ENCODE measurements around the gene SRGAP3.

SRGAP3 gene

GRCh38 chr3:9047452-9048346 lies 201.7 kb downstream of the SRGAP3 start:
- Histone ChIP-seq H3K4me2 (ENCODE audit: low read length) (no peak overlapping the region), H3K4me3 (ENCODE audit: low read length) (no peak overlapping the region), H3K36me3 (ENCODE audit: insufficient read depth, low read length) (no peaks in the 10 kb centered on the region), H3K9me3 (replicated peaks; ENCODE audit: low read length) (no peaks in the 10 kb centered on the region), H3K4me1 (ENCODE audit: control insufficient read depth, insufficient read depth, low read length) (no peaks in the 10 kb centered on the region), H3K27me3 (ENCODE audit: control insufficient read depth, insufficient read depth, low read length) (peaks cover 4% of the 10 kb centered on the region), H3K9ac (ENCODE audit: low read depth, low read length) (no peak overlapping the region)

DNA sequence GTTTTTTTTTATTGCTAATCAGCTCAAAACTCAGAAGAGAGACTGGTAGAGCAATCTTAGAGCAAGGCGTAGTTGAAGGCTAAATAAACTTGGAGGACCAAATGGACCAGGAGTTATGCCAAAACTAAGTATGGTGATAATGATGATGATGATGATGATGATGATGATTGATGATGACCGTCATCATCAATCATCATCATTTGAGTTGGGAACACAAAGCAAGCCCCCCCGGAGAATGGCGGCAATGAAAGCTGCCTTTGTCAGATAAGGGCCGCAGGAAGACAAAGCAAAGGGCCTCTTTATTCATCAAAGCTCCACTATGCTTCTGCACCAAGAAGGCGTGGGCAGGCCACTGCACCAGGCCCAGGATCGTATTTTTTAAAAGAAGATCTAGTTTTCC lies 204.1 kb downstream of the SRGAP3 start:
- no peaks in the 10 kb centered on the region for H3K4me1 ChIP-seq (ENCODE audit: control insufficient read depth, insufficient read depth, low read length)

DNA sequence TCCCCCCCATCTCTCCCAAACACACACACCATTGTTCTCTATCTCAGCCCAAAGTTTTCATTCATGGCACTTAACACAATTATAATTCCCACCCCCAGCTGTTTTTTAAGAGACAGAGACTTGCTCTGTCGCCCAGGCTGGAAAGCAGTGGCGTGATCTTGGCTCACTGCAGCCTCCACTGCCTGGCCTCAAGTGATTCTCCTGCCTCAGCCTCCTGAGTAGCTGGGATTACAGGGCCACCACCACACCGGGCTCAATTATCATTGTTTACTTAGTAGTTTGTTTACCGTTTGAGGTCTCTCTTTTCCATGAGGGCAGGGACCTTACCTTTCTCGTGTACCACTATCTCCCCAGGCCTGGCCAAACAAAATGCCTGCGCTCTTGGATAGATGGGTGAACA lies 206.4 kb downstream of the SRGAP3 start:
- peaks cover 16% of the 10 kb centered on the region for H3K27me3 ChIP-seq (ENCODE audit: control insufficient read depth, insufficient read depth, low read length)
- H3K4me1 ChIP-seq (ENCODE audit: control insufficient read depth, insufficient read depth, low read length): no peaks in the 10 kb centered on the region
- H3K9ac ChIP-seq (ENCODE audit: low read depth, low read length): no peak overlapping the region
- no peaks in the 10 kb centered on the region for H3K36me3 ChIP-seq (ENCODE audit: insufficient read depth, low read length)
- no peak overlapping the region for H3K4me2 ChIP-seq (ENCODE audit: low read length)
- no peak overlapping the region for H3K4me3 ChIP-seq (ENCODE audit: low read length)
- H3K9me3 ChIP-seq (replicated peaks; ENCODE audit: low read length): no peaks in the 10 kb centered on the region

More for the DNA sequence above, 204.1 kb downstream of the SRGAP3 start:
- no peak overlapping the region for H3K4me2 ChIP-seq (ENCODE audit: low read length)
- no peaks in the 10 kb centered on the region for H3K9me3 ChIP-seq (replicated peaks; ENCODE audit: low read length)
- H3K9ac ChIP-seq (ENCODE audit: low read depth, low read length): no peak overlapping the region
- no peak overlapping the region for H3K4me3 ChIP-seq (ENCODE audit: low read length)
- no peaks in the 10 kb centered on the region for H3K36me3 ChIP-seq (ENCODE audit: insufficient read depth, low read length)
- no peaks in the 10 kb centered on the region for H3K27me3 ChIP-seq (ENCODE audit: control insufficient read depth, insufficient read depth, low read length)

- H3K9me3 ChIP-seq (replicated peaks; ENCODE audit: low read length): no peaks in the 10 kb centered on the region
- no peak overlapping the region for H3K9ac ChIP-seq (ENCODE audit: low read depth, low read length)
- H3K4me3 ChIP-seq (ENCODE audit: low read length): no peak overlapping the region
- no peak overlapping the region for H3K4me2 ChIP-seq (ENCODE audit: low read length)
- H3K36me3 ChIP-seq (ENCODE audit: insufficient read depth, low read length): no peaks in the 10 kb centered on the region
- peaks cover 3% of the 10 kb centered on the region for H3K4me1 ChIP-seq (ENCODE audit: control insufficient read depth, insufficient read depth, low read length)
- peaks cover 22% of the 10 kb centered on the region for H3K27me3 ChIP-seq (ENCODE audit: control insufficient read depth, insufficient read depth, low read length)
Observed at GRCh38 chr3:9041626-9042025, 207.8 kb downstream of the SRGAP3 start.

DNA sequence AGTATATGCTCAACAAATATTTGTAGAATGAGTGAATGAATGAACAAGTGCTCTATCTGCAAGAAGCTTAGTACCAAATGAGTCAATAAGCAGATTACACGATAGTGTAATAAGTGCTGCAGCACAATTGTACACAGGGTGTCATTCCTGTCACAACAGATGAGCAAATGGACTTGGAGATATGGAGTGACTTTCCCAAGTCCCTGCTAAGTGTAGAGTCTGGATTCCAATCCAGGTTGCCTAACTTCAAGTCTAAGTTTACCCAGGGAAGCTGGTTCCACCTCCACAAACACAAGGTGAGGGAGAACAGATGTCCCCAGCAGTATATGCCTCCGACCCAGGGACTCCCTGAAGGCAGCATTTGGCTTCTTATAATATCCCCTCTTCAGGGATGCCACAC lies 208.4 kb downstream of the SRGAP3 start:
- Histone ChIP-seq H3K36me3 (ENCODE audit: insufficient read depth, low read length) (no peaks in the 10 kb centered on the region), H3K9ac (ENCODE audit: low read depth, low read length) (no peak overlapping the region), H3K4me1 (ENCODE audit: control insufficient read depth, insufficient read depth, low read length) (peaks cover 3% of the 10 kb centered on the region), H3K4me2 (ENCODE audit: low read length) (no peak overlapping the region), H3K4me3 (ENCODE audit: low read length) (no peak overlapping the region), H3K27me3 (ENCODE audit: control insufficient read depth, insufficient read depth, low read length) (peaks cover 22% of the 10 kb centered on the region), H3K9me3 (replicated peaks; ENCODE audit: low read length) (no peaks in the 10 kb centered on the region)

DNA sequence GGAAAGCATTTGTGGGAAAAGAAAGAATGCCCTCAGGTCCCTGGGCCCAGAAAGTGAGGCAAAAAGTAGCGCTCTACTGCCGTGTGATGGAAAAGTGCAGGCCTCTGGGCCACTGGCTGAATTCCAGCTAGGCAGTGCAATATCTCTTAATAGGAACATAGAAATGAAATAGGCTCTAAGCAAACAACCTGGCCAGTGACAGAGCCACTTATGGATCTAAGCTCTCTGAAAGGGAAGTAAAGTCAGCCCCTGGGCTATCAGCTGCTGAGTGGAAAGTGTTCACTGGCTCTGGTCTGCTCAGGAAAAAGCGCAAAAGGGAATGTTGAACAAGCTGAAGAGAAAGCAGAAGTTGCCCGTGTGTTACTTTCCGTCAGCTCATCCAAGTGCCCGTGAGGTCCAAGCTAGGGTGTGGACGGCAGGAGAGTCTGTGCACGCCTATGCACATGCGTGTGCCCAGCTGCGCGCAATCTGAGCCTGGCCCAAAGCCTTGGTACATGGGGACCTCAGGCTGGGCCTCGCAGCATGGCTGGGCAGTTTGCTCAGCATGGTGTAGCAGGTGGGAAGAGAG lies 212.2 kb downstream of the SRGAP3 start:
- H3K9me3 ChIP-seq (replicated peaks; ENCODE audit: low read length): no peaks in the 10 kb centered on the region
- H3K9ac ChIP-seq (ENCODE audit: low read depth, low read length): no peak overlapping the region
- no peaks in the 10 kb centered on the region for H3K36me3 ChIP-seq (ENCODE audit: insufficient read depth, low read length)
- no peak overlapping the region for H3K4me2 ChIP-seq (ENCODE audit: low read length)
- peaks cover 3% of the 10 kb centered on the region for H3K4me1 ChIP-seq (ENCODE audit: control insufficient read depth, insufficient read depth, low read length)
- peaks cover 37% of the 10 kb centered on the region for H3K27me3 ChIP-seq (ENCODE audit: control insufficient read depth, insufficient read depth, low read length)
- H3K4me3 ChIP-seq (ENCODE audit: low read length): no peak overlapping the region

GRCh38 chr3:9036404-9037131 lies 212.9 kb downstream of the SRGAP3 start:
- Histone ChIP-seq H3K4me1 (ENCODE audit: control insufficient read depth, insufficient read depth, low read length) (peaks cover 3% of the 10 kb centered on the region), H3K27me3 (ENCODE audit: control insufficient read depth, insufficient read depth, low read length) (peaks cover 40% of the 10 kb centered on the region), H3K9me3 (replicated peaks; ENCODE audit: low read length) (no peaks in the 10 kb centered on the region), H3K9ac (ENCODE audit: low read depth, low read length) (no peak overlapping the region), H3K4me2 (ENCODE audit: low read length) (no peak overlapping the region), H3K36me3 (ENCODE audit: insufficient read depth, low read length) (no peaks in the 10 kb centered on the region), H3K4me3 (ENCODE audit: low read length) (no peak overlapping the region)

GRCh38 chr3:9035961-9036360 lies 213.5 kb downstream of the SRGAP3 start:
- H3K36me3 ChIP-seq (ENCODE audit: insufficient read depth, low read length): no peaks in the 10 kb centered on the region
- H3K4me2 ChIP-seq (ENCODE audit: low read length): no peak overlapping the region
- H3K9ac ChIP-seq (ENCODE audit: low read depth, low read length): no peak overlapping the region
- peaks cover 46% of the 10 kb centered on the region for H3K27me3 ChIP-seq (ENCODE audit: control insufficient read depth, insufficient read depth, low read length)
- no peak overlapping the region for H3K4me3 ChIP-seq (ENCODE audit: low read length)
- H3K4me1 ChIP-seq (ENCODE audit: control insufficient read depth, insufficient read depth, low read length): peaks cover 3% of the 10 kb centered on the region
- no peaks in the 10 kb centered on the region for H3K9me3 ChIP-seq (replicated peaks; ENCODE audit: low read length)

DNA sequence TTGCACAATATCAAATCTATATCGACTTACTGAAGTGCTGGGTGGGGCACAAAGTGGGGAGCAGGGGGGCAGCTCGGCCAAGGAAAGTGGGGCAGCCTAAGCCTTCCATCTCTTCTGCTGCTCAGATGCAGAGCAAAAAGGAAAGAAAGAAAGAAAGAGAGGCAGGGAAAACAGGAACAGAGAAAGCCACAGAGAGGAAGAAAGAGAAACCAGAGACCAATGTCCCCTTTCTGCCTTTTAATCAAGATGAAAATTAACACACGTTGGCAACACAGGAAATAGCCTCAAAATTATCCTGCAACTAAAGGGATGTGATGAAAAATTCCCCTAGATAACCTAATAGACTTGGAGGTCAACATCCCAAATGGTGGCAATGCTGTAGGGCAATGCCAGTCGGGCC lies 214.0 kb downstream of the SRGAP3 start:
- Histone ChIP-seq H3K4me2 (ENCODE audit: low read length) (no peak overlapping the region), H3K9ac (ENCODE audit: low read depth, low read length) (no peak overlapping the region), H3K4me1 (ENCODE audit: control insufficient read depth, insufficient read depth, low read length) (peaks cover 3% of the 10 kb centered on the region), H3K4me3 (ENCODE audit: low read length) (no peak overlapping the region), H3K27me3 (ENCODE audit: control insufficient read depth, insufficient read depth, low read length) (peaks cover 47% of the 10 kb centered on the region), H3K36me3 (ENCODE audit: insufficient read depth, low read length) (no peaks in the 10 kb centered on the region), H3K9me3 (replicated peaks; ENCODE audit: low read length) (no peaks in the 10 kb centered on the region)

GRCh38 chr3:9033867-9034266 lies 215.6 kb downstream of the SRGAP3 start:
- H3K27me3 ChIP-seq (ENCODE audit: control insufficient read depth, insufficient read depth, low read length): peaks cover 42% of the 10 kb centered on the region
- no peak overlapping the region for H3K4me2 ChIP-seq (ENCODE audit: low read length)
- peaks cover 3% of the 10 kb centered on the region for H3K4me1 ChIP-seq (ENCODE audit: control insufficient read depth, insufficient read depth, low read length)
- no peak overlapping the region for H3K9ac ChIP-seq (ENCODE audit: low read depth, low read length)
- H3K9me3 ChIP-seq (replicated peaks; ENCODE audit: low read length): no peaks in the 10 kb centered on the region
- H3K36me3 ChIP-seq (ENCODE audit: insufficient read depth, low read length): no peaks in the 10 kb centered on the region
- no peak overlapping the region for H3K4me3 ChIP-seq (ENCODE audit: low read length)

- H3K4me1 ChIP-seq (ENCODE audit: control insufficient read depth, insufficient read depth, low read length): peaks cover 3% of the 10 kb centered on the region
- no peak overlapping the region for H3K4me3 ChIP-seq (ENCODE audit: low read length)
- no peak overlapping the region for H3K4me2 ChIP-seq (ENCODE audit: low read length)
- peaks cover 31% of the 10 kb centered on the region for H3K27me3 ChIP-seq (ENCODE audit: control insufficient read depth, insufficient read depth, low read length)
- H3K36me3 ChIP-seq (ENCODE audit: insufficient read depth, low read length): no peaks in the 10 kb centered on the region
- no peaks in the 10 kb centered on the region for H3K9me3 ChIP-seq (replicated peaks; ENCODE audit: low read length)
- H3K9ac ChIP-seq (ENCODE audit: low read depth, low read length): no peak overlapping the region
Observed at GRCh38 chr3:9032231-9032777, 217.1 kb downstream of the SRGAP3 start.

All from skeletal muscle satellite cell (primary cell).